BE2C (cell line): ENCODE results near the gene AIP.
"Not testable (repeated sequence)": the region's sequence is repeated elsewhere in the genome, so short reads cannot be mapped to it uniquely, and the experiment has no call there.

Source experiments
- DNase-seq: peaks from one replicate; pipeline ENCODE4 v3.0.0-alpha.2; 2020
- H3K27me3 ChIP-seq: fragments of 250-450 bp; sonication (Bioruptor Pico); 2 replicates; pipeline ENCODE4 v1.5.1; 2020; ENCODE audit warnings: mild to moderate bottlenecking
- H3K36me3 ChIP-seq: fragments of 250-450 bp; sonication (Bioruptor Pico); 2 replicates; pipeline ENCODE4 v1.5.1; 2020; ENCODE audit warnings: mild to moderate bottlenecking
- H3K4me1 ChIP-seq: fragments of 250-450 bp; sonication (Bioruptor Pico); 2 replicates; pipeline ENCODE4 v1.5.1; 2020
- H3K4me3 ChIP-seq: 2 replicates; pipeline ENCODE4 v1.5.1; 2011; ENCODE audit warnings: low read depth, low read length
- H3K9me3 ChIP-seq: fragments of 250-450 bp; sonication (Bioruptor Pico); 2 replicates; pipeline ENCODE4 v1.5.1; 2020
- CTCF ChIP-seq: IDR thresholded peaks from 2 replicates; pipeline ENCODE4 v1.5.1; 2012; ENCODE audit warnings: mild to moderate bottlenecking, low read depth, low read length

The AIP gene

GRCh38 chr11:67463680-67464410 is 19.0 kb upstream of the AIP start:
- no peaks in the 10 kb centered on the region for H3K27me3 ChIP-seq
- no peaks in the 10 kb centered on the region for H3K36me3 ChIP-seq
- peaks cover 8% of the 10 kb centered on the region for H3K4me1 ChIP-seq
- no peak for TF ChIP-seq CTCF
- H3K9me3 ChIP-seq = no peaks in the 10 kb centered on the region
- peak overlapping the region; percentile 72 for H3K4me3 ChIP-seq
- peak; percentile 90 for DNase-seq

- Histone ChIP-seq H3K36me3 (no peaks in the 10 kb centered on the region), H3K27me3 (no peaks in the 10 kb centered on the region), H3K4me1 (peaks cover 8% of the 10 kb centered on the region), H3K4me3 (peak overlapping the region; percentile 72), H3K9me3 (no peaks in the 10 kb centered on the region)
- peak; percentile 95 for DNase-seq
- TF ChIP-seq CTCF = no peak
Measured at GRCh38 chr11:67464411-67465188, 18.2 kb upstream of the AIP start.

- Histone ChIP-seq H3K4me1 (peaks cover 8% of the 10 kb centered on the region), H3K36me3 (no peaks in the 10 kb centered on the region), H3K4me3 (peak overlapping the region; percentile 72), H3K9me3 (no peaks in the 10 kb centered on the region), H3K27me3 (no peaks in the 10 kb centered on the region)
- no peak for TF ChIP-seq CTCF
- DNase-seq = no peak
Measured at GRCh38 chr11:67465189-67465510, 17.7 kb upstream of the AIP start.

GRCh38 chr11:67465530-67465929 is 17.3 kb upstream of the AIP start:
- not testable (repeated sequence) for DNase-seq, H3K36me3 ChIP-seq, H3K27me3 ChIP-seq, H3K4me1 ChIP-seq, H3K9me3 ChIP-seq
- peak overlapping the region; percentile 72 for H3K4me3 ChIP-seq

GRCh38 chr11:67466367-67466766 is 16.5 kb upstream of the AIP start:
- Histone ChIP-seq H3K4me1 (peaks cover 8% of the 10 kb centered on the region), H3K4me3 (no peak overlapping the region), H3K9me3 (no peaks in the 10 kb centered on the region), H3K36me3 (no peaks in the 10 kb centered on the region), H3K27me3 (no peaks in the 10 kb centered on the region)
- no peak for DNase-seq
- TF ChIP-seq CTCF = no peak

GRCh38 chr11:67466962-67467771 is 15.7 kb upstream of the AIP start:
- no peaks in the 10 kb centered on the region for H3K36me3 ChIP-seq
- H3K27me3 ChIP-seq = no peaks in the 10 kb centered on the region
- DNase-seq = no peak
- H3K4me1 ChIP-seq = peaks cover 8% of the 10 kb centered on the region
- no peak overlapping the region for H3K4me3 ChIP-seq
- no peaks in the 10 kb centered on the region for H3K9me3 ChIP-seq
- no peak for TF ChIP-seq CTCF
